M059J (cell line): ENCODE measurements around the gene CLIP1. TPM values are rescaled to one million over a fixed set of nuclear protein-coding genes. Genes with fewer than 3 reads are reported as not detected.
"Not testable (repeated sequence)": the region's sequence is repeated elsewhere in the genome, so short reads cannot be mapped to it uniquely, and the experiment has no call there.

Experiments used
- DNase-seq: peaks from one replicate; pipeline ENCODE4 v3.0.0-alpha.2; 2012; ENCODE audit warnings: low read depth
- total RNA-seq: library from RNA; depleted of rRNA; stranded (reverse); fragments of >200 nt; shearing (Covaris generic); gene quantifications from 2 replicates; pipeline ENCODE4 v1.2.3, GENCODE V29; 2014; rRNA removed

CLIP1 gene
- 20.4 and 33.3 TPM in 2 replicates for total RNA-seq

- DNase-seq = peak; percentile 83
Observed at GRCh38 chr12:122421821-122422729, at the start of gene CLIP1. Gene CLIP1, minus strand, starts transcription at chr12:122422669. Its CDS starts 42,217 bp downstream, at chr12:122380452.

- DNase-seq = peak; percentile 79
Observed at GRCh38 chr12:122471324-122472226, 49.1 kb upstream of the CLIP1 start.

- DNase-seq = not testable (repeated sequence)
Observed at GRCh38 chr12:122470576-122470975, 48.1 kb upstream of the CLIP1 start.

- DNase-seq = not testable (repeated sequence)
Observed at GRCh38 chr12:122469856-122470255, 47.4 kb upstream of the CLIP1 start.

- peak; percentile 30 for DNase-seq
Observed at GRCh38 chr12:122467983-122468382, 45.5 kb upstream of the CLIP1 start.

- DNase-seq = peak; percentile 98
Observed at GRCh38 chr12:122464317-122465042, 42.0 kb upstream of the CLIP1 start.

GRCh38 chr12:122460641-122461040 is 38.2 kb upstream of the CLIP1 start:
- DNase-seq = no peak

- no peak for DNase-seq
Observed at GRCh38 chr12:122460061-122460460, 37.6 kb upstream of the CLIP1 start.

- DNase-seq = peak; percentile 53
Observed at GRCh38 chr12:122459211-122459610, 36.7 kb upstream of the CLIP1 start.

GRCh38 chr12:122458105-122459035 is 35.9 kb upstream of the CLIP1 start:
- DNase-seq = no peak

GRCh38 chr12:122457627-122458026 is 35.2 kb upstream of the CLIP1 start:
- DNase-seq = no peak

- DNase-seq = no peak
Observed at GRCh38 chr12:122454739-122455138, 32.3 kb upstream of the CLIP1 start.

GRCh38 chr12:122454250-122454721 is 31.8 kb upstream of the CLIP1 start:
- DNase-seq = no peak

- DNase-seq = no peak
Observed at GRCh38 chr12:122452701-122453285, 30.3 kb upstream of the CLIP1 start.

GRCh38 chr12:122449317-122449716 is 26.8 kb upstream of the CLIP1 start:
- DNase-seq = peak; percentile 72

- not testable (repeated sequence) for DNase-seq
Observed at GRCh38 chr12:122447825-122448224, 25.4 kb upstream of the CLIP1 start.

GRCh38 chr12:122446390-122446789 is 23.9 kb upstream of the CLIP1 start:
- not testable (repeated sequence) for DNase-seq

GRCh38 chr12:122444071-122444470 is 21.6 kb upstream of the CLIP1 start:
- DNase-seq = not testable (repeated sequence)

- DNase-seq = not testable (repeated sequence)
Observed at GRCh38 chr12:122438822-122439221, 16.4 kb upstream of the CLIP1 start.

- peak; percentile 84 for DNase-seq
Observed at GRCh38 chr12:122437656-122438121, 15.2 kb upstream of the CLIP1 start.
